SK-N-SH (cell line): ENCODE results near the gene SCAANT1. TPM values are rescaled to one million over a fixed set of nuclear protein-coding genes. Genes with fewer than 3 reads are reported as not detected.

Experiments used
- CTCF ChIA-PET: fragments of 300-600, 350-600 bp; formaldehyde crosslinking; extraction: SDS; loops from one replicate; lab custom pipeline; 2021; lab: Yijun Ruan, JAX
- POLR2A ChIA-PET: fragments of 350-600 bp; sonication (Branson Sonifier 250); formaldehyde crosslinking; extraction: SDS; loops from one replicate; lab custom pipeline; 2020; ENCODE audit warnings: antibody characterized with exemption, inconsistent platforms; lab: Yijun Ruan, JAX
- DNase-seq: peaks from one replicate; pipeline ENCODE4 v3.0.0; 2012
- H2AFZ ChIP-seq: fragments of 200-600 bp; sonication (generic); 2 replicates; pipeline ENCODE4 v1.8.1; 2016; ENCODE audit warnings: antibody characterized with exemption, mild to moderate bottlenecking, low read depth
- H3F3A ChIP-seq: fragments of 200-600 bp; sonication (generic); replicated peaks from 2 replicates; pipeline ENCODE3; 2016; ENCODE audit warnings: antibody characterized with exemption, mild to moderate bottlenecking; ENCODE audit not compliant: insufficient read depth
- H3K27ac ChIP-seq, 2 experiments: fragments of 200-500 bp in 1 of 2; fragments of 200-600 bp in 1 of 2; sonication (Bioruptor generic) in 1 of 2; sonication (generic), shearing (Covaris generic) in 1 of 2; 2 replicates each; pipeline versions ENCODE4 v1.5.1 to v1.6.1; 2014 to 2016; ENCODE audit warnings: low read depth in 2 of 2, inconsistent platforms in 1 of 2, low read length in 1 of 2, mild to moderate bottlenecking in 1 of 2, mixed read lengths in 1 of 2
- H3K27me3 ChIP-seq: fragments of 200-600 bp; sonication (generic), shearing (Covaris generic); 2 replicates; pipeline ENCODE4 v1.6.1; 2016; ENCODE audit warnings: mixed run types; ENCODE audit not compliant: insufficient read depth
- H3K36me3 ChIP-seq, 2 experiments: fragments of 200-500 bp in 1 of 2; fragments of 200-600 bp in 1 of 2; sonication (Bioruptor generic) in 1 of 2; sonication (generic) in 1 of 2; replicated peaks in 1 of 2; 2 replicates each; pipeline versions ENCODE3 to v1.5.1; 2014 to 2016; ENCODE audit warnings: low read length in 1 of 2, mild to moderate bottlenecking in 1 of 2; ENCODE audit not compliant: insufficient read depth in 2 of 2, control insufficient read depth in 1 of 2
- H3K4me1 ChIP-seq, 2 experiments: fragments of 200-500 bp in 1 of 2; fragments of 200-600 bp in 1 of 2; sonication (Bioruptor generic) in 1 of 2; sonication (generic), shearing (Covaris generic) in 1 of 2; 2 replicates each; pipeline versions ENCODE4 v1.5.1 to v1.6.1; 2014 to 2016; ENCODE audit warnings: low read depth in 1 of 2, low read length in 1 of 2, mixed run types in 1 of 2; ENCODE audit not compliant: insufficient read depth in 2 of 2, control insufficient read depth in 1 of 2
- H3K4me2 ChIP-seq: fragments of 200-600 bp; sonication (generic), shearing (Covaris generic); 2 replicates; pipeline ENCODE4 v1.6.1; 2017; ENCODE audit warnings: mixed run types
- H3K4me3 ChIP-seq, 2 experiments: fragments of 200-500 bp in 1 of 2; fragments of 200-600 bp in 1 of 2; sonication (Bioruptor generic) in 1 of 2; sonication (generic), shearing (Covaris generic) in 1 of 2; 2 replicates each; pipeline versions ENCODE4 v1.5.1 to v1.8.1; 2014 to 2016; ENCODE audit warnings: low read depth in 2 of 2, inconsistent platforms in 1 of 2, low read length in 1 of 2, mild to moderate bottlenecking in 1 of 2, mixed read lengths in 1 of 2, moderate library complexity in 1 of 2
- H3K79me2 ChIP-seq: fragments of 200-600 bp; sonication (generic); 2 replicates; pipeline ENCODE4 v1.8.1; 2017; ENCODE audit warnings: mild to moderate bottlenecking; ENCODE audit not compliant: insufficient read depth
- H3K9ac ChIP-seq: fragments of 200-600 bp; sonication (generic); 2 replicates; pipeline ENCODE4 v1.6.1; 2017; ENCODE audit warnings: mixed run types
- H3K9me2 ChIP-seq: fragments of 200-600 bp; sonication (generic); 2 replicates; pipeline ENCODE4 v1.6.1; 2017; ENCODE audit warnings: mixed run types
- H3K9me3 ChIP-seq: fragments of 200-600 bp; sonication (generic); 2 replicates; pipeline ENCODE4 v1.6.1; 2017; ENCODE audit warnings: mixed run types, mild to moderate bottlenecking, moderate library complexity
- H4K20me1 ChIP-seq: fragments of 200-600 bp; sonication (generic); 2 replicates; pipeline ENCODE4 v1.6.1; 2017; ENCODE audit warnings: mild to moderate bottlenecking, mixed run types; ENCODE audit not compliant: insufficient read depth
- ELF1 ChIP-seq: IDR thresholded peaks from 2 replicates; pipeline ENCODE4 v1.4.0; 2012
- EZH2phosphoT487 ChIP-seq: fragments of 200-600 bp; sonication (generic); IDR thresholded peaks from 2 replicates; pipeline ENCODE4 v1.6.1; 2017; ENCODE audit warnings: low read depth, mixed run types, mild to moderate bottlenecking, antibody characterized with exemption, moderate library complexity, borderline replicate concordance
- FOXJ3 ChIP-seq: sonication (generic); formaldehyde crosslinking; IDR thresholded peaks from 2 replicates; pipeline ENCODE4 v1.5.1; 2020; ENCODE audit warnings: mild to moderate bottlenecking, missing genetic modification reagents
- JUND ChIP-seq: IDR thresholded peaks from 2 replicates; pipeline ENCODE4 v1.4.0; 2012
- MEF2A ChIP-seq: IDR thresholded peaks from 2 replicates; pipeline ENCODE4 v1.4.0; 2012; ENCODE audit warnings: low read depth, borderline replicate concordance
- MXI1 ChIP-seq: IDR thresholded peaks from 2 replicates; pipeline ENCODE4 v1.6.1; 2012; ENCODE audit warnings: mild to moderate bottlenecking, low read depth, low read length, improper control_type of control experiment
- NFIC ChIP-seq: IDR thresholded peaks from 2 replicates; pipeline ENCODE4 v1.4.0; 2012; ENCODE audit warnings: borderline replicate concordance
- NRF1 ChIP-seq: IDR thresholded peaks from 2 replicates; pipeline ENCODE4 v1.6.1; 2012; ENCODE audit warnings: low read depth, mild to moderate bottlenecking, low read length
- POLR2AphosphoS5 ChIP-seq: IDR thresholded peaks from 2 replicates; pipeline ENCODE4 v1.6.1; 2012; ENCODE audit warnings: low read depth, low read length
- RAD21 ChIP-seq: IDR thresholded peaks from 2 replicates; pipeline ENCODE4 v1.6.1; 2012; ENCODE audit warnings: mild to moderate bottlenecking, low read length
- REST ChIP-seq: IDR thresholded peaks from 2 replicates; pipeline ENCODE4 v1.6.1; 2012; ENCODE audit warnings: mild to moderate bottlenecking, low read depth, low read length, moderate library complexity
- RFX5 ChIP-seq: IDR thresholded peaks from 2 replicates; pipeline ENCODE4 v1.6.1; 2012; ENCODE audit warnings: mild to moderate bottlenecking, improper control_type of control experiment, low read length
- SIN3A ChIP-seq: IDR thresholded peaks from 2 replicates; pipeline ENCODE4 v1.6.1; 2012; ENCODE audit warnings: low read depth, mild to moderate bottlenecking, low read length, moderate library complexity, borderline replicate concordance
- USF2 ChIP-seq: fragments of 150-350 bp; IDR thresholded peaks from 2 replicates; pipeline ENCODE4 v1.6.1; 2017; ENCODE audit warnings: antibody characterized with exemption, low read length, low read depth, borderline replicate concordance
- WGBS: methylation state at CpG from one replicate; pipeline ENCODE4 v1.1.6; 2017; ENCODE audit warnings: low lambda C conversion rate; 5-methylcytosine and 5-hydroxymethylcytosine counted together
- polyA plus RNA-seq, 3 experiments: library from polyadenylated mRNA; depleted of rRNA; stranded (reverse); fragments of >200 nt; gene quantifications; 2 replicates each; pipeline ENCODE4 v1.2.3, GENCODE V29; 2012
- TF ChIP-seq, protein P1 (sequence below): IDR thresholded peaks from 2 replicates; pipeline ENCODE4 v1.4.0; 2012; ENCODE audit warnings: low read depth, borderline replicate concordance
- TF ChIP-seq, protein P2 (sequence below): IDR thresholded peaks from 2 replicates; pipeline ENCODE4 v1.4.0; 2012; ENCODE audit warnings: low read depth

Gene SCAANT1
- polyA plus RNA-seq, 1 of the 3 experiments (the other 2 are of a cell fraction) = not detected

DNA sequence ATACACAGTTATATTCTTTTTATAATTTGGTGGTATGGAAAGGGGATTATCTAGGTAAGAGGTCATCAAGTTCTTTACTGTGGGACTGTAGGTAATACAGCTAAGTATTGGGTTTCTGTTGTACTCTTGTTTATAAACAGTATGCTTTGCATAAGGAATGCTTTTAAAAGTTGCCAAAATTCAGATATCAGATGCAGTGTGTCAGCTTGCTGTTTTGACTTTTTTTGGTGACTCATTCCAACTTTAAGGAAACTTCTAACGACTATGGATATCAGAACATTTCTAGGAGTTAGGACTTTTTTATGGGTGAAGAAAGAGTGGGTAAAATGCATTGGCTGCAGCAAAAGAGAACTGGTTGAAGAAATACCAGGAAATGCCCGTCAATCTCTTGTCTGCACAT, 2.8 kb downstream of the SCAANT1 start:
- peaks cover 13 to 18% of the 10 kb centered on the region in 2 experiments for H3K4me1 ChIP-seq
- no peak overlapping the region for H3K4me3 ChIP-seq
- peaks cover 8% of the 10 kb centered on the region; the same call in 1 of the 2 replicates for H4K20me1 ChIP-seq
- TF ChIP-seq POLR2AphosphoS5 (no peak), JUND (0 out of 2 replicates have a peak, but pooled peaks have one; percentile 3), MEF2A (no peak)
- TF ChIP-seq, all 33 proteins: peak for 1
- Histone ChIP-seq H3K27me3 (no peaks in the 10 kb centered on the region), H3K79me2 (peaks cover 40% of the 10 kb centered on the region), H3K9me2 (no peaks in the 10 kb centered on the region), H3K27ac (no peak overlapping the region), H3F3A (peaks cover 14% of the 10 kb centered on the region), H3K9ac (no peak overlapping the region), H3K9me3 (no peaks in the 10 kb centered on the region), H3K4me2 (no peak overlapping the region), H2AFZ (no peak overlapping the region), H3K36me3 (peaks cover 4 to 8% of the 10 kb centered on the region in 2 experiments)
- 78% methylated on average over 2 of the region's 2 CpGs for WGBS
- ChIA-PET CTCF (interaction anchor here (1.3 to 2.1 kb wide), 2 partner anchors 91 to 560 kb away, joined by 7 to 8 read pairs; partner anchors contain the start of gene C3orf49), POLR2A (no interaction called here)
- no peak for DNase-seq

DNA sequence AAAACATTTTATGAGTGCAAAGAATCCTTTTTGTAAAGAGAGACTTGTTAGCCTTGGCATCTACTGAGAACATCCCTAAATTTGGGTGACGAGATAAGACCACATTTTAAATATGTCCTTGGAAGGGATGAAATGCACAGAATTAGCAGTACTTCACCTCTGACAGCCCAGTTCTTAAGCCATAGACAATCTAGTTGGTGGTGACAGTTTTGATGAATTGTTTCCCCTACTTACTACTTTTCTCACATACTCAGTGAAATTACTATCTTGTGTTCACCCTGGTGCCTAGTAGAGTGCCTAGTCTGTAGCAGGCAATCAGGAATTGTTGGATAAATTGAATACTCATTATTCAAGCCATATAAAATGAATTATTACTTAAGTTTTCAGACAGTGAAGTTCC, 3.4 kb downstream of the SCAANT1 start:
- 94% methylated on average over 1 of the region's 1 CpG for WGBS
- POLR2A ChIA-PET = no interaction called here
- peaks cover 35% of the 10 kb centered on the region for H3K79me2 ChIP-seq

More for the DNA sequence above, 3.4 kb downstream of the SCAANT1 start:
- H3K9me2 ChIP-seq = no peaks in the 10 kb centered on the region
- H3K4me2 ChIP-seq = no peak overlapping the region
- peaks cover 13 to 21% of the 10 kb centered on the region in 2 experiments for H3K4me1 ChIP-seq
- H2AFZ ChIP-seq = no peak overlapping the region
- peaks cover 14% of the 10 kb centered on the region for H3F3A ChIP-seq
- CTCF ChIA-PET = no interaction called here
- DNase-seq = no peak
- no peaks in the 10 kb centered on the region for H3K27me3 ChIP-seq
- H3K9ac ChIP-seq = no peak overlapping the region
- H4K20me1 ChIP-seq = peaks cover 8% of the 10 kb centered on the region; the same call in 1 of the 2 replicates
- no peak overlapping the region for H3K27ac ChIP-seq
- H3K4me3 ChIP-seq = no peak overlapping the region
- peaks cover 0 to 7% of the 10 kb centered on the region in 2 experiments for H3K36me3 ChIP-seq
- TF ChIP-seq, protein P1, sequence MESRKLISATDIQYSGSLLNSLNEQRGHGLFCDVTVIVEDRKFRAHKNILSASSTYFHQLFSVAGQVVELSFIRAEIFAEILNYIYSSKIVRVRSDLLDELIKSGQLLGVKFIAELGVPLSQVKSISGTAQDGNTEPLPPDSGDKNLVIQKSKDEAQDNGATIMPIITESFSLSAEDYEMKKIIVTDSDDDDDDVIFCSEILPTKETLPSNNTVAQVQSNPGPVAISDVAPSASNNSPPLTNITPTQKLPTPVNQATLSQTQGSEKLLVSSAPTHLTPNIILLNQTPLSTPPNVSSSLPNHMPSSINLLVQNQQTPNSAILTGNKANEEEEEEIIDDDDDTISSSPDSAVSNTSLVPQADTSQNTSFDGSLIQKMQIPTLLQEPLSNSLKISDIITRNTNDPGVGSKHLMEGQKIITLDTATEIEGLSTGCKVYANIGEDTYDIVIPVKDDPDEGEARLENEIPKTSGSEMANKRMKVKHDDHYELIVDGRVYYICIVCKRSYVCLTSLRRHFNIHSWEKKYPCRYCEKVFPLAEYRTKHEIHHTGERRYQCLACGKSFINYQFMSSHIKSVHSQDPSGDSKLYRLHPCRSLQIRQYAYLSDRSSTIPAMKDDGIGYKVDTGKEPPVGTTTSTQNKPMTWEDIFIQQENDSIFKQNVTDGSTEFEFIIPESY = no peak
- no peak for TF ChIP-seq RAD21
- TF ChIP-seq, protein P2, sequence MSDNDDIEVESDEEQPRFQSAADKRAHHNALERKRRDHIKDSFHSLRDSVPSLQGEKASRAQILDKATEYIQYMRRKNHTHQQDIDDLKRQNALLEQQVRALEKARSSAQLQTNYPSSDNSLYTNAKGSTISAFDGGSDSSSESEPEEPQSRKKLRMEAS = no peak
- TF ChIP-seq NRF1 = no peak
- TF ChIP-seq RFX5 = no peak
- TF ChIP-seq FOXJ3 (CRISPR knock-in tag) = no peak
- TF ChIP-seq NFIC = no peak
- no peak for TF ChIP-seq MXI1
- no peak for TF ChIP-seq EZH2phosphoT487
- TF ChIP-seq SIN3A = no peak
- TF ChIP-seq REST = no peak
- no peak for TF ChIP-seq ELF1
- no peak for TF ChIP-seq USF2
- H3K9me3 ChIP-seq = no peaks in the 10 kb centered on the region
